ENCODE data around the gene KREMEN1.
"Not testable (repeated sequence)": the region's sequence is repeated elsewhere in the genome, so short reads cannot be mapped to it uniquely, and the experiment has no call there.

Gene KREMEN1

DNA sequence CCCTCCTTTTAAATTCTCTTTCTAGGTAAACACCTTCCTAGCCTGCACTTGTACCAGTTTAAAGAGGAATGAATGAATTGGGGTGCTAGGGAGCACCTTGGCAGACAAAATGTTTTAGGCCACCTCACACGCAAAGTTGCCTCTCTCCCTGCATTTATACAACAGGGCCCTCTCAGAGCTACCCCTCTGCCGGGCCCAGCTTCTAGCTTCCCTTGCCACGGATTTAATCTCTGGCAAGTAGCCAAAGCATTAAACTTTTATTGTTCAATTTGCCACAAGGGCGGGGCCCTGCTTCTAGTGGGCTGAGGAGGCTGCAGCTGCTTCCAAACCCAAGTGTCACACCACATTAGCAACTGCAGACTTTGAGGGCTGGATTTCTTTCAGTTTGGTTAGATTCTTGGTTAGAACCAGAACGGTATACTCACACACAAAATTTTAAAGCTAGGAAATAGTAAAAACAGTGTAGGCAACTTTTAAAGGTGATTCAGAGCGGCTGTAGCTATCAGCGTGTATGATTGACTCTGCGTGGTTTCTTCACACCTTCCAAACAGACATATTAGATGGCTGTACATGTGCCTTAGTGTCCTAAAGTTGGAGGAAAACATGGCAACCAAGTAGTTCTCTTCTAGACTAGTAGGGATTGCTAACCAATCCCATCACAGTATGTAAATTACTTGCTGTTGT is 6.5 kb downstream of the KREMEN1 start:
- DNase-seq, result peak; percentile 68

DNA sequence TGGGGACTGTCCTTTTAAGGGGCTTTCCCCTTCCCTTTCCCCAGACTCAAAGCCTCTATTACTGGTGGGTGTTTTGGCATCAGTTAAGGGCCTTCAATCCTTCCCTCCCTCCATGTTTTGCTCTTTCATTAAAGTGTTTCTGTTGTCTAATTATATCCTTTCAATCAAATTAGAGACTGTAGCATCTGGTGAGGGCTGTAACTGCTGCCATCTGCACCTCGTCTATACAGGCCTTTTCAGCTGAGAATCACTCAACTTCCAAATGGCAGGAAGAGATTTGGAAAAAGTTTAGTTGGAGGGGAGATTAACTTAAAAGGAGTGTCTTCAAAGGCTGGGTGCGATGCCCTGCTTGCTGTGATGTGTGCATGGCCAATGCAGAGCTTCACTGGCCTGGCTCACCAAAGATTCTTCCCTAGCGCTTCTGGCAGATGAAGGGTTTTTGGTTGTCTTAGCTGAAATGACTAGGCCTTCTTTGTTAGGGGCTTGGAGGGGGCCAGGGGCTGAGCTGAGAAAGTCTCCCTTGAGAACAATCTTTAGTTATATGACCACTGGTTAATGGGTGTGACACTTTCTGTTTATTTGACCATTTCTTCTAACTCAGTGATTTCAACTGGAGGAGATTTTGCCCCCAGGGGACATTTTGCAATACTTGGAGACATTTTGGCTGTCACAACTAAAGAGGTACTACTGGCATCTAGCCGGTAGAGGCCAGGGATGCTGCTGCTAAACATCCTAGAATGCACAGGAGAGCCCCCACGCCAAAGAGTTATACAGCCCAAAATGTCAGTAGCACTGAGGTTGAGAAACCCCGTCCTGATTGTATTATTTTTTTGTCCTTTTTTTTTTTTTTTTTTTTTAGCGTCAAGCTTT is 7.5 kb downstream of the KREMEN1 start:
- no peak for DNase-seq

DNA sequence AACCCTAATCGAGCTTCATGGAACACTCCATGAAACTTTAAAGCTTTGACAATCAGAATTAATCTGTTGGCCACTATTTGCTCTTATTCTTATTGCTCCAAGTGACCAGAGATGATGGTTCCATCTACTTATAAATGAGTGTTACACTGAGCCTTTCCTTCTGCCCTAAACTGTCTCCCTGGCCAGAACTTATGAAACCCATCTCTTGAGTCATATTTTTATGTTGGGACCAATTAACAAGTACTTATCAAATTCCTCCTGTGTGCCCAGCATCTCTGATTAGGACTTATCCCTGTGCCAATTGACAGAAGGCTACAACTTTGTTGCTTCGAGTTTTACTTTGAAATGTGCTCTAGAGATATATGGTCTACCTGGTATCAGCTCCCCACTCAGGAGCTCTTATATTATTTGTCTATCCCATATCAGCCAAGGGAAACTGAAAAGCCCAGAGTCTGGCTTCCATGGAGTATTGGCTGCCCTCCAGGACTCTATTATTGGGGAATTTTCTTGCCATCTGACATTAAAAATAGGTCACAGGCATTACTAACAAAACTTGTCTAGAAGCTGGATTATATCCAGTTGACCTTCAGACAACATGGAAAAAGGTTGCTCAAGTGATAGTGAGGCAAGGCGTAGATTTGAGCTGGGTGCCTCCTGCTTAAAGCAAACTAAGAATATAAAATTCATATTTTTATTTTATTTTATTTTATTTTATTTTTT is 8.8 kb downstream of the KREMEN1 start:
- DNase-seq, result no peak

DNA sequence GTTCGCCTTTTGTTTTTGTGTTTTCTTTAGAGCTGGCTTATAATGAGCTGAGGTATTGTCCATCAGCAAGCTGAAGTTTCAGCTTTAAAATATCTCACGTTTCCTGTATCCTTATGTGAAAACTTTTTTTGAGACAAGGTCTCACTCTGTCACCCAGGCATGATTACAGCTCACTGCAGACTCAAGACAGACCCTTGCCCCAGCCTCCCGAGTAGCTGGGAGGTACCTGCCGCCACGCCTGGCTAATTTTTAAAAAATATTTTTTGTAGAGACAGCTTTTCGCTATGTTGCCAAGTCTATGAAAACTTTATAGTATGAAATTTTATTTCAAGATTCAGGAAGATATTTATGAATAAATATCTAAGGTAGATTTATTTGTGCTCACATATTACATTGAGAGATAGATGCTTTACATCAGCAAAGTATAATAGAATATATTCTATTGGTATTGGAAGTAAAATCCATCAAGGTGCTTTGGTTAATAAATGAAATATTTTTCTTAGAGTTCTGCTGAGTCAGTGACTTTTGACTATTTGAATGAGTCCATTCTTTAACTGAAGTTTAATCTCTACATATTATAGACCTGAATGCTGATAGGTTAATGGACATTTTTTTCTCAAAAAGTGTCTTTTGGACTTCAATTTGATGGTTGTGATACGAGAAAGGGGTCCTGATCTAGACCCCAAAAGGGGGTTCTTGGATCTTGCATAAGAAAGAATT is 10.2 kb downstream of the KREMEN1 start:
- no peak for DNase-seq

DNA sequence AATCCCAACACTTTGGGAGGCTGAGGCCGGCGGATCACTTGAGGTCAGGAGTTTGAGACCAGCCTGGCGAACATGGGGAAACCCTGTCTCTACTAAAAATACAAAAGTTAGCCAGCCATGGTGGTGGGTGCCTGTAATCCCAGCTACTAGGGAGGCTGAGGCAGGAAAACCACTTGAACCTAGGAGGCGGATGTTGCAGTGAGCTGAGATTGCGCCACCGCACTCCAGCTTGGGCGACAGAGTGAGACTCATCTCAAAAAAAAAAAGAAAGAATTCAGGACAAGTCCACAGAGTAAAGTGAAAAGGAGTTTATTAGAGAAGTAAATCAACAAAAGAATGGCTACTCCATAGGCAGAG is 10.7 kb downstream of the KREMEN1 start:
- DNase-seq, result not testable (repeated sequence)

- no peak for DNase-seq
These were observed 11.2 kb downstream of the KREMEN1 start for GRCh38 chr22:29083933-29084591.

DNA sequence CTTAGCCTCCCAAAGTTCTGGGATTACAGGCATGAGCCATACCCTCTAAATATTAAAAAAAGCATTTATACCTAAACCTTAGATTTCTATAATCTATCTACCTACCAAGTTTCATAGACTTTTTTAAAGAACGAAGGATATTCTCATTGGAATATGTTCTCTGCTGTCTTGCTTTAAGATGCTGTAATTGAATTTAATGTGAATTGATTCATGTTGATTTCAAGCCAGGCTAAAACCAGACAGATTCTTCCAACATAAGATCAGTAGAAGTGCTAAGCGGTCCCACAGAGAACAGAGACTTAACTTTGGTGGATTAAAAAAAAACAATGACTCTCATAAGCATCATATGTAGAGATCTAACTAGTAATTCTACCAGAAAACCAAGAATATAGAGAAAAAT is 14.2 kb downstream of the KREMEN1 start:
- no peak for DNase-seq

GRCh38 chr22:29088809-29089208 is 16.0 kb downstream of the KREMEN1 start:
- DNase-seq, result no peak

- DNase-seq, result no peak
These were observed 16.7 kb downstream of the KREMEN1 start for GRCh38 chr22:29089507-29089906.

- DNase-seq, result peak; percentile 51
These were observed 17.2 kb downstream of the KREMEN1 start for GRCh38 chr22:29090039-29090438.

DNA sequence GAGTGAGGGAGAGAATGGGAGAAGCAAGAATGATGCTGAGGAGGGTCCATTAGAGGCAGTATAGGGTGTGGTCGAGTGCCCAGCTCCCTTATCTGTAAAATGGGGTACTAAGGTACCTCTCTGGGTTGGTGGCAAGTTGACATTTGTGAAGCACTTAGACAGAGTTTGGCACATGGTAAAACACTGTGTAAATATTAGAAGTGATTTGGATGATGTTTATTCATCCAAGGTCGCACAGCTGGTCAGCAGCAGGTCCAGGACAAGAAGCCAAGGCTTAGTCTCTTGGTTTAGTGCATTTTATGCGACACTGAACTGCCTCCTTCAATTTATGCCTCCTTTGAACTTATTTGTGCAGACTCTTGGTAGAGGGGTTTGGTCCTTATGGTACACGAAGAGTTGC is 19.4 kb downstream of the KREMEN1 start:
- no peak for DNase-seq

DNA sequence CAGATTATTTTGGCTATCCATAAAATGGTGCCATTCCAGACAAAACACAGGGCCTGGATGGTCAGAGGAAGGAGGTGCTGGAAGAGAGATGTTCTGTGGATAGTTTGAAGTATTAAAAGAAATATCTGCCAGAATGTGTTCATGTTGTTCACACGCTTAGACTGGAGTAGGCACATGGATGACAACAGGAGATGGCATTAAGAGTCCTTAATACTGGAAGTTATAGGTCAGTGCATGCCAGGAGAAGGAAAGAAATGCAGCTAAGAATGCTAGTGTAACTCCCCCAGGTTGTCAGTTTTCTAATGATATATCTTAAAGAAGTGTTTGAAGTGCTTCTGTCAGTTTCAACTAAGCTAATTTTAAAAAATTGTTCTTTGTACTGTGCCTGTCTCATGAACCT is 20.2 kb downstream of the KREMEN1 start:
- DNase-seq, result no peak

DNA sequence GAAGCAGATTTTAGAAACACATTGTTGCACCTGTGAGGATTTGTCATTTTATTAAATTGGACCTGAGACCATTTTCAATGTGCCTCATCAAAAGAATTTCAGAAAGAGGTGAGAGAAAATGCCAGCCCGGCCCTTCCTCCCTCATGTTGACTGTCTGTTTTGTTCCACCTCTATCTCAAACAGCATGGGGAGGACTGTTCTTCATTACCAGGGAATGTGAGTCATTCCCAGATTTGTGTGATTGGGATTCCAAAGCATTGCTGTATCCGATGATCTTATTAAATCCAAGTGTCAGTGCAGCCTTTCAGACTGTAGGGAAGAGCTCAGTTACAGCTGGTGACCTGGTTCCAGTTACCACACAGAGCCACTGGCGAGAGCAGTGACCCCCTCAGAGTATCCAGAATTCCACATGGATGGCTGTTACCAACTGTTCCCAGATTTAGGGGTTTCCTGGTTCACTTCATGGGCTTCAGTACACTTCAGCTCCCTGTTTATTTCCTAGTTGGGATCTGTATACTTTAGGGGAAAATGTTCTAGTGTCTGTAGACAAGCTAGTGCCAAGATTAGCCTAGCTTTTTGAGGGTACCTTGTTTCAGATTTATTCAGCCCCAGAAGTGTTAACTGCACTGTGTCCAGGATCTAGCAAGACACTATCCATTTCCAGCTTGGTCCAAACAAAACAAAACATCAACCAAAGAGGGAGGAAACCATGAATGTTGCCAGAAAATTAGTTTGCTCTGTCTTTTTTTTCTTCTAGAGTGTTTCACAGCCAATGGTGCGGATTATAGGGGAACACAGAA is 20.9 kb downstream of the KREMEN1 start:
- no peak for DNase-seq

DNA sequence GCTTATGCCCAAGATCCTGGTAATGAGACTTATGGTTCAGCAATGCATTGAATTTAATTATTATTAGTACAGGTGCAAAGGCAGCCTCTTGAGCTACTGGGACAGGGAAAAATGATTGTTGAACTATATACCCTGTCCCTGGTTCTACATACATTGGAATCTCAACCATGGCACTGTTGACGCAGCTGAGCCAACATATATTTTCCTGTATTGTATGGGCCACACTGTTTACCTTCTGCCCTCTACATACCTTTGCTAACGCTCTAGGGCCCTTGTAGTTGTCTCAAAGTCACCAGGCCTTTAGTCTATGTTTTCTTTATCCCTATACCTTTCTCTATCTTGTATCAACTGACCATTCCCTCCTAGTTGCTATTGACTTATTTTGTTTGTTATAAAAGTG is 22.6 kb downstream of the KREMEN1 start:
- DNase-seq, result no peak

GRCh38 chr22:29096736-29097669 is 24.2 kb downstream of the KREMEN1 start:
- no peak for DNase-seq

DNA sequence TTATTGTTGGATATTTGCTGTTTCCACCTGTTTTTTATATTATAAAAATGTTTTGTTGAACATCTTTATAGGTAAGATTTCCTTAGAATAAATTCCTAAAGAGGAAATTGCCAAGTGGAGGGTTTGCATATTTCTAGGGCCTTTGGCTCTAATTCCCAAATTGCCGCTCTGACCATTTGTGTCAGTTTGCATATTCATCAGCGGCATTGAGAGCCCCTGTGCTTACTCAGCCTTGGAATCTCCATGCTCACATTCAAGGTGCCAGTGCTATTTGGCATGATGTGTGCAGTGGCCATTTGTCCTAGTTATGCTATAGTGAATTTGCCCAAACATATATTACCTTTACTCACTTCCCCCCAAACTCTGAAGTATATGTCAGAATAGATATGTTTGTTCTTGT is 25.5 kb downstream of the KREMEN1 start:
- DNase-seq, result no peak

DNA sequence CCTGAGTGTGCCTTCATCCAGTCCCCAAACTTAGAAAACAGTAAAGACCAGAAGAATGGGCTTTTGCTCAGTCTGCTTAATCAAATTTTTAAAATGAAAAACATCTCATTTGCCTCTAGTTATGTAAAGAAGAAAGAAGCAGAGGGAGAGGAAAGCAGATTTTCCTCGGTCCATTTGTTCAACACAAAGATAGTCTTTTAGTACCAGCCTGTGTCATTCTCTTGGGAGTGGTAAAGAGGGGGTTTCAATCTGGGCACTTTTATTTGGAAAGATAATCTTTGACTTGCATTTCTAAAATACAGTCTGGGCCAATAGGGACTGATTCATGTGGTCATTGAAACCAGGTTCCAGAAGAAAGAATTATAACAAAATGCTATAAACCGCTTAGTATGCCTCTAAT is 29.5 kb downstream of the KREMEN1 start:
- no peak for DNase-seq

GRCh38 chr22:29103121-29103520 is 30.3 kb downstream of the KREMEN1 start:
- DNase-seq, result no peak

DNA sequence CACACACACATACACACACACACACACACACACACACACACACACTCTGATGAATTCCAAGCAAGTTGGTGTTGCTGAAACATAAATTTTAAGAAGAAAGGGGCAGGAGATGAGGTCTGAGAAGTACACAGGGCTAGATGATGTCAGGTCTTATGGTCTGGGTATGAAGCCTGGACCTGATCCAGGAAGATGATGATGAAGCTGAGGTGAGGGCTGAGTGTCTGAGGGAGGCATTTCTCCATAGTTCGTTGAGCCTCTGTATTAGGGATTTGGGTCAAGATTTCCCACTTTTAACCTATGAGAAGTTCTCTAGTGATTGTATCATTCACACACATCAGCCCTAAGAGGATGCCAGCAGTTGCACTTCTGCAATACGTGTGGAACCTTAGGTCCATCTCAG is 32.6 kb downstream of the KREMEN1 start:
- DNase-seq, result no peak

DNA sequence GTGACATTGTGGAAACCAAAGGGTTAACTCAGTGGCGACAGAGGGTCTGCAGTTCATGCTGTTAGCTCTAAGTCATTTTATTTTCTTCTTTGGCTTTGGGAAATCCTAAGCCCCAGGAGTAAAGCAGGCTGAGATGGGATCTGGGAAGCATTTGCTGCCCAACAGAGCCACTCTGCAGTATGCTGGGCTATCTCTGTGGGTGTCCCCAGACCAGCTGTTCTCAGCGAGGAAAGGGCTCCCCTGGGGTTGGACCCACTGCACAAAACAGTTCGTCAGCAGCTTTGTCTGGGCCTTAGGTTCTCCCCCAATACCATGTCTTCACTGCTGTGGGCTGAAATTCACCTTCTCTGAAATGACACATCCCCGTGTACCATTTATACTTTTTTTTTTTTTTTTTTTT is 34.0 kb downstream of the KREMEN1 start:
- no peak for DNase-seq

DNA sequence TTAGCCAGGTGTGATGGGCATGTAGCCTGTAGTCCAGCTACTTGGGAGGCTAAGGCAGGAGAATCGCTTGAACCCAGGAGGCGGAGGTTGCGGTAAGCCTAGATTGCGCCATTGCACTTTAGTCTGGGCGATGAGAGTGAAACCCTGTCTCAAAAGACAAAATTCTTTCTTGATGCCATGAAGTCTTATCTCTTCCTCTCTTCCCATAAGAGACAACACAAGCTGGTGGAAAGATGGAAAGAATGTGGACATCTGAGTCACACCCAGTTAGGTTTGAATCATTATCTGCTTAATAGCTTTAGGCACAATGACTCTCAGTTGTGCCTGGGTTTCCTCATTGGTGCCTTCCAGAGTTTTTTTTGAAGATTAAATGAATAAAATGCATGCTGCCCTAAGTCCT is 35.3 kb downstream of the KREMEN1 start:
- no peak for DNase-seq

Data from NCI-H2029 (cell line).